Astrocyte (in vitro differentiated cells and primary cell): ENCODE data around the gene TFF2. TPM values are rescaled to one million over a fixed set of nuclear protein-coding genes. Genes with fewer than 3 reads are reported as not detected.

Experiments
- DNase-seq: peaks from one replicate; pipeline ENCODE4 v3.0.0-alpha.2; 2010; ENCODE audit warnings: low read depth
- FAIRE-seq: peaks from 2 replicates; lab custom pipeline; 2011; peaks lifted over from hg19 to GRCh38; lab: Jason Lieb, UNC
- H2AFZ ChIP-seq: 2 replicates; pipeline ENCODE4 v1.6.0; 2012; ENCODE audit warnings: low read depth, low read length, inconsistent platforms
- H3K27ac ChIP-seq: 2 replicates; pipeline ENCODE4 v1.5.1; 2011; ENCODE audit warnings: low read depth, low read length, inconsistent platforms
- H3K27me3 ChIP-seq: 2 replicates; pipeline ENCODE4 v1.6.0; 2011; ENCODE audit warnings: low read length, inconsistent platforms; ENCODE audit not compliant: insufficient read depth
- H3K36me3 ChIP-seq: 2 replicates; pipeline ENCODE4 v1.5.1; 2011; ENCODE audit warnings: low read length, inconsistent platforms; ENCODE audit not compliant: insufficient read depth
- H3K4me1 ChIP-seq: 2 replicates; pipeline ENCODE4 v1.5.1; 2011; ENCODE audit warnings: low read length, inconsistent platforms; ENCODE audit not compliant: insufficient read depth
- H3K4me2 ChIP-seq: 2 replicates; pipeline ENCODE4 v1.6.0; 2012; ENCODE audit warnings: low read length, inconsistent platforms
- H3K4me3 ChIP-seq: 2 replicates; pipeline ENCODE4 v1.5.1; 2011; ENCODE audit warnings: low read depth, mild to moderate bottlenecking, low read length, inconsistent platforms; ENCODE audit not compliant: insufficient read depth
- H3K79me2 ChIP-seq: 2 replicates; pipeline ENCODE4 v1.6.0; 2012; ENCODE audit warnings: mild to moderate bottlenecking, low read length, inconsistent platforms; ENCODE audit not compliant: insufficient read depth
- H3K9ac ChIP-seq: 2 replicates; pipeline ENCODE4 v1.6.0; 2012; ENCODE audit warnings: mild to moderate bottlenecking, low read length, inconsistent platforms
- H3K9me3 ChIP-seq: 2 replicates; pipeline ENCODE4 v1.5.1; 2012; ENCODE audit warnings: low read depth, mild to moderate bottlenecking, low read length, inconsistent platforms; ENCODE audit not compliant: insufficient read depth
- H4K20me1 ChIP-seq: 2 replicates; pipeline ENCODE4 v1.6.0; 2012; ENCODE audit warnings: low read length, inconsistent platforms; ENCODE audit not compliant: insufficient read depth
- H3K27ac Mint-ChIP-seq: one replicate; pipeline ENCODE4 v1.8.0; 2021; ENCODE audit warnings: mild to moderate bottlenecking, mixed read lengths; ENCODE audit not compliant: unreplicated experiment
- H3K27me3 Mint-ChIP-seq: one replicate; pipeline ENCODE4 v1.8.0; 2021; ENCODE audit warnings: low read depth, mixed read lengths; ENCODE audit not compliant: unreplicated experiment
- H3K36me3 Mint-ChIP-seq: one replicate; pipeline ENCODE4 v1.8.0; 2021; ENCODE audit warnings: low read depth, mixed read lengths; ENCODE audit not compliant: unreplicated experiment
- H3K4me1 Mint-ChIP-seq: one replicate; pipeline ENCODE4 v1.8.0; 2021; ENCODE audit warnings: low read depth, mixed read lengths; ENCODE audit not compliant: unreplicated experiment
- H3K4me3 Mint-ChIP-seq: one replicate; pipeline ENCODE4 v1.8.0; 2021; ENCODE audit warnings: mild to moderate bottlenecking, moderate library complexity, mixed read lengths; ENCODE audit not compliant: unreplicated experiment
- H3K9me3 Mint-ChIP-seq: one replicate; pipeline ENCODE4 v1.8.0; 2021; ENCODE audit warnings: mild to moderate bottlenecking, mixed read lengths; ENCODE audit not compliant: unreplicated experiment
- EZH2 ChIP-seq: IDR thresholded peaks from 2 replicates; pipeline ENCODE4 v1.6.1; 2012; ENCODE audit warnings: mild to moderate bottlenecking, low read length, inconsistent platforms; ENCODE audit not compliant: insufficient read depth
- total RNA-seq: library from RNA; stranded (reverse); gene quantifications from 2 replicates; pipeline ENCODE4 v1.2.1, GENCODE V29; 2021
- TF ChIP-seq, protein P1 (sequence below): IDR thresholded peaks from 2 replicates; pipeline ENCODE4 v1.5.1; 2011; ENCODE audit warnings: low read depth, mild to moderate bottlenecking, inconsistent platforms, low read length, moderate library complexity; ENCODE audit not compliant: insufficient read depth

TFF2 gene
- total RNA-seq, 1 donor from 2014 or later: not detected

DNA sequence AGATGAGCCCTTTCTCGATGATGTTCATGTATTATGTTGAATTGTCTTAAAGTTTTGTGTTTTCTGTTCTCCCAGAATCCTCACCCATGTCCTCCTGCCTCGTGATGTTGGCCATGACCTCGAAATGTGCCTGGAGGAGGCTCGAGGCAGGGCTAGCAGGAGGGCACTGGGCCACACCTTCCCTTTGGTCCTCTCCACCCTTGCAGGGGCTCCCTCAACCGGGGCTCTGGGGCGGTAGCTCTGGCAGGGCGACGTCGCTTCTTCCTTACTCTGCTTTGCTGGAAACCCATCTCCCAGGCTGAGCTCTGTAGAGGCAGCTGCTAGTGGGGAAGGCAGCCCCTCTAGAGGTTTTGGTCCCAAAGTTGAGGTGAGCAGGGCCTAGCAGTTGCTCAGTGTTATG is 49.8 kb downstream of the TFF2 start:
- H3K27me3 ChIP-seq: peaks cover 8% of the 10 kb centered on the region
- TF ChIP-seq, protein P1, sequence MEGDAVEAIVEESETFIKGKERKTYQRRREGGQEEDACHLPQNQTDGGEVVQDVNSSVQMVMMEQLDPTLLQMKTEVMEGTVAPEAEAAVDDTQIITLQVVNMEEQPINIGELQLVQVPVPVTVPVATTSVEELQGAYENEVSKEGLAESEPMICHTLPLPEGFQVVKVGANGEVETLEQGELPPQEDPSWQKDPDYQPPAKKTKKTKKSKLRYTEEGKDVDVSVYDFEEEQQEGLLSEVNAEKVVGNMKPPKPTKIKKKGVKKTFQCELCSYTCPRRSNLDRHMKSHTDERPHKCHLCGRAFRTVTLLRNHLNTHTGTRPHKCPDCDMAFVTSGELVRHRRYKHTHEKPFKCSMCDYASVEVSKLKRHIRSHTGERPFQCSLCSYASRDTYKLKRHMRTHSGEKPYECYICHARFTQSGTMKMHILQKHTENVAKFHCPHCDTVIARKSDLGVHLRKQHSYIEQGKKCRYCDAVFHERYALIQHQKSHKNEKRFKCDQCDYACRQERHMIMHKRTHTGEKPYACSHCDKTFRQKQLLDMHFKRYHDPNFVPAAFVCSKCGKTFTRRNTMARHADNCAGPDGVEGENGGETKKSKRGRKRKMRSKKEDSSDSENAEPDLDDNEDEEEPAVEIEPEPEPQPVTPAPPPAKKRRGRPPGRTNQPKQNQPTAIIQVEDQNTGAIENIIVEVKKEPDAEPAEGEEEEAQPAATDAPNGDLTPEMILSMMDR: no peak
- no peak for TF ChIP-seq EZH2
- H3K9me3 Mint-ChIP-seq: peaks cover 2% of the 10 kb centered on the region
- no peaks in the 10 kb centered on the region for H3K79me2 ChIP-seq
- H3K4me3 ChIP-seq: no peak overlapping the region
- H3K9ac ChIP-seq: no peak overlapping the region
- no peak overlapping the region for H3K4me3 Mint-ChIP-seq
- no peaks in the 10 kb centered on the region for H3K36me3 ChIP-seq
- H3K4me1 Mint-ChIP-seq: no peaks in the 10 kb centered on the region
- H3K27ac ChIP-seq: no peak overlapping the region
- H2AFZ ChIP-seq: no peak overlapping the region
- no peaks in the 10 kb centered on the region for H3K36me3 Mint-ChIP-seq
- no peaks in the 10 kb centered on the region for H3K9me3 ChIP-seq
- H3K4me1 ChIP-seq: no peaks in the 10 kb centered on the region
- H3K4me2 ChIP-seq: no peak overlapping the region
- H3K27ac Mint-ChIP-seq: no peak overlapping the region
- no peak for FAIRE-seq
- DNase-seq: no peak
- H3K27me3 Mint-ChIP-seq: peaks cover 54% of the 10 kb centered on the region
- no peaks in the 10 kb centered on the region for H4K20me1 ChIP-seq

- Mint-ChIP-seq H3K9me3 (peaks cover 2% of the 10 kb centered on the region), H3K4me1 (no peaks in the 10 kb centered on the region), H3K27ac (no peak overlapping the region), H3K36me3 (no peaks in the 10 kb centered on the region), H3K4me3 (no peak overlapping the region), H3K27me3 (peaks cover 56% of the 10 kb centered on the region)
- H3K4me2 ChIP-seq: no peak overlapping the region
- TF ChIP-seq EZH2: no peak
- TF ChIP-seq, protein P1: no peak
- H3K4me1 ChIP-seq: no peaks in the 10 kb centered on the region
- no peaks in the 10 kb centered on the region for H4K20me1 ChIP-seq
- no peak overlapping the region for H3K4me3 ChIP-seq
- DNase-seq (no peak), FAIRE-seq (no peak)
- H3K36me3 ChIP-seq: no peaks in the 10 kb centered on the region
- no peaks in the 10 kb centered on the region for H3K9me3 ChIP-seq
- no peaks in the 10 kb centered on the region for H3K79me2 ChIP-seq
- no peak overlapping the region for H3K27ac ChIP-seq
- H2AFZ ChIP-seq: no peak overlapping the region
- peaks cover 8% of the 10 kb centered on the region for H3K27me3 ChIP-seq
- H3K9ac ChIP-seq: no peak overlapping the region
Observed at GRCh38 chr21:42300045-42300583, 50.7 kb downstream of the TFF2 start.

- Mint-ChIP-seq H3K27me3 (peaks cover 56% of the 10 kb centered on the region), H3K27ac (no peak overlapping the region), H3K4me3 (no peak overlapping the region), H3K9me3 (peaks cover 5% of the 10 kb centered on the region), H3K4me1 (no peaks in the 10 kb centered on the region), H3K36me3 (no peaks in the 10 kb centered on the region)
- Histone ChIP-seq H3K4me1 (no peaks in the 10 kb centered on the region), H3K4me2 (no peak overlapping the region), H3K4me3 (no peak overlapping the region), H3K36me3 (no peaks in the 10 kb centered on the region), H3K27ac (no peak overlapping the region), H2AFZ (no peak overlapping the region), H3K9me3 (no peaks in the 10 kb centered on the region), H4K20me1 (no peaks in the 10 kb centered on the region), H3K79me2 (no peaks in the 10 kb centered on the region), H3K27me3 (peaks cover 8% of the 10 kb centered on the region), H3K9ac (no peak overlapping the region)
- FAIRE-seq (no peak), DNase-seq (no peak)
- TF ChIP-seq EZH2: no peak
- TF ChIP-seq, protein P1: no peak
Observed at GRCh38 chr21:42299324-42300044, 51.3 kb downstream of the TFF2 start.
